A549 (cell line): Measurements from ENCODE around the gene PREPL. TPM values are rescaled to one million over a fixed set of nuclear protein-coding genes. Genes with fewer than 3 reads are reported as not detected.
A peak's percentile ranks its signal among the peaks of the same experiment; 100 is the strongest.

Experiments
- ATAC-seq, 2 experiments: fragments of 200-7000 bp in 1 of 2; fragments of >200 bp in 1 of 2; cut with Nextera tagmentation in 1 of 2; cut with Tn5 transposase in 1 of 2; 3 replicates each; pipeline versions ENCODE4 v1.8.0 to v1.9.1; 2018 to 2020; ENCODE audit warnings: mild to moderate bottlenecking in 1 of 2, moderate library complexity in 1 of 2
- CTCF ChIA-PET: fragments of 300-600 bp; sonication (Branson Sonifier 250); formaldehyde crosslinking; extraction: SDS; loops from one replicate; lab custom pipeline; 2021; ENCODE audit warnings: antibody characterized with exemption, inconsistent platforms; lab: Yijun Ruan, JAX
- POLR2A ChIA-PET: fragments of 350-600 bp; formaldehyde crosslinking; extraction: SDS; loops from one replicate; lab custom pipeline; 2021; ENCODE audit warnings: antibody characterized with exemption, inconsistent platforms; lab: Yijun Ruan, JAX
- DNase-seq, 2 experiments: peaks; one replicate each; pipeline versions ENCODE4 v3.0.0 to v3.0.0-alpha.2; 2011 to 2016; ENCODE audit warnings: low read depth in 1 of 2, low spot score in 1 of 2
- FAIRE-seq: peaks from 2 replicates; lab custom pipeline; 2011; peaks lifted over from hg19 to GRCh38; lab: Jason Lieb, UNC
- H3K27ac ChIP-seq, 2 experiments: fragments of >200 bp; sonication (Bioruptor Twin); formaldehyde crosslinking; 3 replicates each; pipeline ENCODE4 v1.5.1; 2016 to 2017
- H3K4me1 ChIP-seq: fragments of >200 bp; sonication (Bioruptor Twin); formaldehyde crosslinking; 3 replicates; pipeline ENCODE4 v1.6.1; 2016
- H3K4me2 ChIP-seq: fragments of >200 bp; sonication (Bioruptor Twin); formaldehyde crosslinking; 3 replicates; pipeline ENCODE4 v1.6.1; 2016
- H3K4me3 ChIP-seq: fragments of >200 bp; sonication (Bioruptor Twin); formaldehyde crosslinking; 3 replicates; pipeline ENCODE4 v1.5.1; 2016
- H3K9me3 ChIP-seq: fragments of >200 bp; sonication (Bioruptor Twin); formaldehyde crosslinking; 3 replicates; pipeline ENCODE4 v1.6.1; 2016
- CEBPB ChIP-seq, 2 experiments: fragments of >200 bp in 1 of 2; sonication (Bioruptor Twin) in 1 of 2; formaldehyde crosslinking in 1 of 2; IDR thresholded peaks; 2 replicates each; pipeline ENCODE4 v1.6.1; 2012 to 2016
- CTCF ChIP-seq: fragments of >200 bp; sonication (Bioruptor Twin); formaldehyde crosslinking; IDR thresholded peaks from 3 replicates; pipeline ENCODE4 v1.5.1; 2016
- E2F6 ChIP-seq: IDR thresholded peaks from 2 replicates; pipeline ENCODE4 v1.6.1; 2012; ENCODE audit warnings: low read depth, borderline replicate concordance
- ELK1 ChIP-seq: fragments of 150-350 bp; IDR thresholded peaks from 2 replicates; pipeline ENCODE4 v1.6.1; 2014; ENCODE audit warnings: low read depth, mild to moderate bottlenecking, low read length
- EP300 ChIP-seq, 2 experiments: fragments of >200 bp; sonication (Bioruptor Twin); formaldehyde crosslinking; IDR thresholded peaks; 2 replicates in 1 of 2; 3 replicates in 1 of 2; pipeline ENCODE4 v1.6.1; 2016 to 2017
- FOXS1 ChIP-seq: fragments of 250-450 bp; sonication (Bioruptor Pico); IDR thresholded peaks from 2 replicates; pipeline ENCODE4 v1.5.0; 2020; ENCODE audit warnings: mild to moderate bottlenecking, moderate library complexity
- HDAC2 ChIP-seq: fragments of 200-600 bp; sonication (generic); IDR thresholded peaks from 2 replicates; pipeline ENCODE4 v1.6.1; 2016
- HES2 ChIP-seq: fragments of >200 bp; sonication (Bioruptor Twin); formaldehyde crosslinking; IDR thresholded peaks from 2 replicates; pipeline ENCODE4 v1.6.1; 2016
- HOXB13 ChIP-seq: fragments of 250-450 bp; sonication (Bioruptor Pico); IDR thresholded peaks from 2 replicates; pipeline ENCODE4 v1.5.0; 2020; ENCODE audit warnings: low read depth, mild to moderate bottlenecking, moderate library complexity
- JUN ChIP-seq, 2 experiments: fragments of >200 bp; sonication (Bioruptor Twin); formaldehyde crosslinking; IDR thresholded peaks; 2 replicates in 1 of 2; 3 replicates in 1 of 2; pipeline ENCODE4 v1.6.1; 2016 to 2017
- KDM1A ChIP-seq: fragments of 200-600 bp; sonication (generic); IDR thresholded peaks from 2 replicates; pipeline ENCODE4 v1.6.1; 2016; ENCODE audit warnings: low read depth, mild to moderate bottlenecking
- MAFK ChIP-seq: fragments of 450-650 bp; IDR thresholded peaks from 2 replicates; pipeline ENCODE4 v1.6.1; 2014; ENCODE audit not compliant: partially characterized antibody
- MYC ChIP-seq: IDR thresholded peaks from 2 replicates; pipeline ENCODE4 v1.6.1; 2012; ENCODE audit warnings: mild to moderate bottlenecking, inconsistent platforms, low read length, improper control_type of control experiment, borderline replicate concordance
- POLR2AphosphoS2 ChIP-seq: conservative IDR thresholded peaks from 2 replicates; pipeline ENCODE4 v1.6.1; 2012; ENCODE audit warnings: low read length, improper control_type of control experiment, inconsistent platforms
- RFX5 ChIP-seq: fragments of 450-650 bp; IDR thresholded peaks from 2 replicates; pipeline ENCODE4 v1.7.1; 2014; ENCODE audit warnings: antibody characterized with exemption, mild to moderate bottlenecking, moderate library complexity
- SMC3 ChIP-seq: fragments of >200 bp; sonication (Bioruptor Twin); formaldehyde crosslinking; IDR thresholded peaks from 3 replicates; pipeline ENCODE4 v1.6.1; 2018; ENCODE audit warnings: inconsistent platforms
- ZNF302 ChIP-seq: fragments of 250-450 bp; sonication (Bioruptor Pico); IDR thresholded peaks from 2 replicates; pipeline ENCODE4 v1.9.0; 2021; ENCODE audit warnings: inconsistent platforms, mild to moderate bottlenecking, moderate library complexity
- WGBS: methylation state at CpG from one replicate; pipeline ENCODE4 v1.1.6; 2017; ENCODE audit errors: missing lambda C conversion rate; 5-methylcytosine and 5-hydroxymethylcytosine counted together
- polyA plus RNA-seq, 4 experiments: library from polyadenylated mRNA; depleted of rRNA in 3 of 4; stranded (reverse); fragments of >200 nt; fragmentation: RNase III in 1 of 4; extraction: RNeasy Plus Mini Kit Qiagen cat#74134 plus additional on column Dnase treatment in 1 of 4; gene quantifications; 2 replicates in 3 of 4; 3 replicates in 1 of 4; pipeline ENCODE4 v1.2.3, GENCODE V29; 2011 to 2017

PREPL gene
- polyA plus RNA-seq, 2 of the 4 experiments (the other 2 are of a cell fraction) = 28.7 to 92.7 TPM

- TF ChIP-seq ELK1 = no peak
- TF ChIP-seq ZNF302 (CRISPR knock-in tag) = no peak
- TF ChIP-seq MAFK = no peak
These were observed 27.3 kb downstream of the PREPL start (continued) for GRCh38 chr2:44333994-44334393.

- POLR2A ChIA-PET = no interaction called here
- ATAC-seq (no peak), DNase-seq (no peak), FAIRE-seq (no peak)
- no peak for TF ChIP-seq HES2
- TF ChIP-seq CEBPB (IDR thresholded peaks at IDR 0.05) = peak; percentile 47 to 60; a peak in 2 of 4 replicates
- no peak overlapping the region for H3K27ac ChIP-seq
- H3K4me3 ChIP-seq = no peak overlapping the region
- H3K9me3 ChIP-seq = no peaks in the 10 kb centered on the region
- 97% methylated on average over 1 of the region's 1 CpG for WGBS
- CTCF ChIA-PET = interaction anchor here (0.8 kb wide), 1 partner anchor 40 kb away, joined by 3 read pairs; no protein-coding TSS in a partner anchor
- H3K4me1 ChIP-seq = peaks cover 5% of the 10 kb centered on the region; the same call in 2 of the 3 replicates
- no peak overlapping the region for H3K4me2 ChIP-seq
These were observed 30.5 kb downstream of the PREPL start for GRCh38 chr2:44330801-44331200.

- WGBS = 90% methylated on average over 2 of the region's 2 CpGs
- ChIA-PET POLR2A (no interaction called here), CTCF (interaction anchor here (1.2 to 3.1 kb wide), 5 partner anchors 11 to 285 kb away, joined by 3 to 14 read pairs (median 6); no protein-coding TSS in a partner anchor)
- H3K27ac ChIP-seq = no peak overlapping the region
- no peak for DNase-seq
- H3K9me3 ChIP-seq = no peaks in the 10 kb centered on the region
- no peak overlapping the region for H3K4me2 ChIP-seq
- no peak for FAIRE-seq
- TF ChIP-seq CTCF (no peak), MAFK (peak; percentile 70)
- no peak overlapping the region for H3K4me3 ChIP-seq
- ATAC-seq = no peak
- peaks cover 17% of the 10 kb centered on the region for H3K4me1 ChIP-seq
These were observed 32.0 kb downstream of the PREPL start for GRCh38 chr2:44329343-44329742.

GRCh38 chr2:44328750-44329149, 32.5 kb downstream of the PREPL start:
- ATAC-seq = no peak
- POLR2A ChIA-PET = interaction anchor here (0.6 kb wide), 1 partner anchor 196 kb away, joined by 3 read pairs; no protein-coding TSS in a partner anchor
- no peak overlapping the region for H3K4me3 ChIP-seq
- no peak overlapping the region for H3K4me2 ChIP-seq
- WGBS = 78% methylated on average over 2 of the region's 2 CpGs
- no peak for TF ChIP-seq JUN (IDR thresholded peaks at IDR 0.05)
- TF ChIP-seq FOXS1 = no peak
- no peak for TF ChIP-seq MYC
- TF ChIP-seq SMC3 = no peak
- no peak for TF ChIP-seq HDAC2
- no peak for TF ChIP-seq E2F6
- TF ChIP-seq RFX5 = no peak
- TF ChIP-seq POLR2AphosphoS2 = no peak
- TF ChIP-seq EP300 (IDR thresholded peaks at IDR 0.05) = no peak
- TF ChIP-seq HOXB13 (CRISPR knock-in tag) = no peak
- no peak for TF ChIP-seq KDM1A
- H3K4me1 ChIP-seq = peaks cover 17% of the 10 kb centered on the region
- H3K27ac ChIP-seq = no peak overlapping the region
- FAIRE-seq = no peak
- CTCF ChIA-PET = interaction anchor here (0.7 to 3.1 kb wide), 6 partner anchors 10 to 284 kb away, joined by 3 to 14 read pairs (median 5); no protein-coding TSS in a partner anchor
- no peak for DNase-seq
- H3K9me3 ChIP-seq = no peaks in the 10 kb centered on the region
